Measurements from ENCODE around the gene OCIAD1. TPM values are rescaled to one million over a fixed set of nuclear protein-coding genes. Genes with fewer than 3 reads are reported as not detected.
"Not testable (repeated sequence)": the region's sequence is repeated elsewhere in the genome, so short reads cannot be mapped to it uniquely, and the experiment has no call there.

Gene OCIAD1
- total and polyA plus RNA-seq, 8 donors = 120 to 233 (median 202) TPM

DNA sequence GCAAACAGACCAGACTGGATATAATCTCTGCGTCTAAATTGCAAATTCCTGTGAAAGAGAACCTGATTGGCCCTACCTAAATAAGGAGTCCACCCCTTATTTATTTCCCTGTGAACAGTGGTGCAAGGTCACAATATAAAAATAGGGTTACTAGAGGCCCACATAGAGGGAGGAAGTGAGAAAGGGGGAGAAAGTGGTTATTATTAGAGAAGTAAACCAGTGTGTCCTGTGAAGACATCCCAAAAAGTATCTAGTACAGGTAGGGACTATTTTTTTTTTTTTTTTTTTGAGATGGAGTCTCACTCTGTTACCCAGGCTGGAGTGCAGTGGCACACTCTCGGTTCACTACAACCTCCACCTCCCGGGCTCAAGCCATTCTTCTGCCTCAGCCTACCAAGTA is 35.8 kb upstream of the OCIAD1 start:
- TF ChIP-seq, protein P1, sequence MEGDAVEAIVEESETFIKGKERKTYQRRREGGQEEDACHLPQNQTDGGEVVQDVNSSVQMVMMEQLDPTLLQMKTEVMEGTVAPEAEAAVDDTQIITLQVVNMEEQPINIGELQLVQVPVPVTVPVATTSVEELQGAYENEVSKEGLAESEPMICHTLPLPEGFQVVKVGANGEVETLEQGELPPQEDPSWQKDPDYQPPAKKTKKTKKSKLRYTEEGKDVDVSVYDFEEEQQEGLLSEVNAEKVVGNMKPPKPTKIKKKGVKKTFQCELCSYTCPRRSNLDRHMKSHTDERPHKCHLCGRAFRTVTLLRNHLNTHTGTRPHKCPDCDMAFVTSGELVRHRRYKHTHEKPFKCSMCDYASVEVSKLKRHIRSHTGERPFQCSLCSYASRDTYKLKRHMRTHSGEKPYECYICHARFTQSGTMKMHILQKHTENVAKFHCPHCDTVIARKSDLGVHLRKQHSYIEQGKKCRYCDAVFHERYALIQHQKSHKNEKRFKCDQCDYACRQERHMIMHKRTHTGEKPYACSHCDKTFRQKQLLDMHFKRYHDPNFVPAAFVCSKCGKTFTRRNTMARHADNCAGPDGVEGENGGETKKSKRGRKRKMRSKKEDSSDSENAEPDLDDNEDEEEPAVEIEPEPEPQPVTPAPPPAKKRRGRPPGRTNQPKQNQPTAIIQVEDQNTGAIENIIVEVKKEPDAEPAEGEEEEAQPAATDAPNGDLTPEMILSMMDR (IDR thresholded peaks at IDR 0.05) = no peak
- intact Hi-C loops (cut with DNase I) = no loop called here
- H3K4me1 ChIP-seq = no peaks in the 10 kb centered on the region
- no peak overlapping the region for H3K27ac ChIP-seq
- no peak overlapping the region for H3K4me3 ChIP-seq
- H3K9me3 ChIP-seq = no peaks in the 10 kb centered on the region
- DNase-seq (no peak), ATAC-seq (no peak)
- H3K36me3 ChIP-seq = no peaks in the 10 kb centered on the region
- no peaks in the 10 kb centered on the region for H3K27me3 ChIP-seq

DNA sequence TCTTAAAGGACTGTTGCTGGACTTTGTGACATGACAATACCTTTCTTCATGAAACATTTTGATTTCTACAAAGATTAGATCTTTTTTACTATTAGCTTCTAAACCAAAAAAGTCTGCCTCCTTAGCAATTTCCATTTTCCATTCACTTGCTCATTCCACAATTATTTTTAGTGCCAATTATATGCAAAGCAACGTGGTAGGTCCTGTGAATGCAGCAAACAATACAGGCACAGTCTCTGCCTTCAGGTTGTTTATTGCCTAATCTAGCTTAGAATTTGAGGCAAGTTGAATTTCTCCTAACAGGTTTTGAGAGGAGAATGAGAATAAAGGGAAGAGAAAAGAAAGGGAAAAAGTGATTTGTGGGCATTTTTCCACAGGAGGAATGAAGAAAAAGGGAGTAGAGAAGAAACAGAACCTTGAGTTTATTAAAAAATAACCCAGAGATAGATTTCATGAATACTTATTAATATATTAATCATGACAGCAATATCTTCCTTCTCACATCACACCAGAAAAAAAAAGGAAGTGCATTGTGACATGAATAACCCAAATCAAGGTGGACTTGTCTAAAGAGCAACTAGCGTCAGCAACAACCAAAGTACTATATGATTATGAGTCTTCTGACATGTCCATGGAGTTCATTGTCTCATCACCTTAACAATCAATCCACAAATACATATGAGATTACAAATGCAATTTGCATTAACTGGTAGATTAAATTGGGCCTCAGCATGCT is 34.5 kb upstream of the OCIAD1 start:
- Histone ChIP-seq H3K9me3 (no peaks in the 10 kb centered on the region), H3K4me1 (no peaks in the 10 kb centered on the region), H3K4me3 (no peak overlapping the region), H3K27ac (no peak overlapping the region), H3K36me3 (no peaks in the 10 kb centered on the region), H3K27me3 (no peaks in the 10 kb centered on the region)
- intact Hi-C loops (cut with DNase I) = no loop called here
- no peak for DNase-seq
- ATAC-seq = no peak
- TF ChIP-seq, protein P1 (IDR thresholded peaks at IDR 0.05) = no peak

DNA sequence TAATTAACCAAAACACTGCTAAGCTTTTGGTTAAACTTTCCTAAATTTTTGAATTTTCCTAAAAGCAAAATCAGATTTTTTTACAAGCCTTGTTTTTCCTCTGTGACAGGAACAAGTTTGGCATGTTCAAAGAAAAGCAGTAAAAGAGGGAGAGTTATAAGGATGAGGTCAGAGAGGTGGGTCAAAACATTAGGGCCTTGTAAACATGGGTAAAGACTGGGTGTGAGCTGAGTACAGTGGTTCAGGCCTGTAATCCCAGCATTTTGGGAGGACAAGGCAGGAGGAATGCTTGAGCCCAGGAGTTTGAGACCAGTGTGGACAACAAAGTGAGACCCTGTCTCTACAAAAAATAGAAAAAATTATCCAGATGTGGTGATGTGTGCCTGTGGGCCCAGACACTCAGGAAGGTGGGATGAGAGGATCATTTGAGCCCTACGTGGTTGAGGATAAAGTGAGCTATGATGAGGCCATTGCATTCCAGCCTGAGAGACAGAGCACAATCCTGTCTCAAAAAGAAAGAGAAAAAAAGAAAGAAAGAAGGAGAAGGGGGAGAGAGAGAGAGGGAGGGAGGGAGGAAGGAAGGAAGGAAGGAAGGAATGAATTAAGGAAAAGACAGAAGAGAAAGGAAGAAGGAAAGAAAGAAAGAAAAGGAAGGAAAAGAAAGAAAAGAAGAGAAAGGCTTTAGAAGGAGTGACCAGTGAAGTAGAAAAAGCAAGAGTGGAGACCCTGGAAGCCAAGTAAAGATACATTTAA is 33.8 kb upstream of the OCIAD1 start:
- Histone ChIP-seq H3K9me3 (no peaks in the 10 kb centered on the region), H3K4me3 (no peak overlapping the region), H3K4me1 (no peaks in the 10 kb centered on the region), H3K36me3 (no peaks in the 10 kb centered on the region), H3K27ac (no peak overlapping the region), H3K27me3 (no peaks in the 10 kb centered on the region)
- intact Hi-C loops (cut with DNase I) = no loop called here
- TF ChIP-seq, protein P1 (IDR thresholded peaks at IDR 0.05) = no peak
- DNase-seq (no peak), ATAC-seq (no peak)

DNA sequence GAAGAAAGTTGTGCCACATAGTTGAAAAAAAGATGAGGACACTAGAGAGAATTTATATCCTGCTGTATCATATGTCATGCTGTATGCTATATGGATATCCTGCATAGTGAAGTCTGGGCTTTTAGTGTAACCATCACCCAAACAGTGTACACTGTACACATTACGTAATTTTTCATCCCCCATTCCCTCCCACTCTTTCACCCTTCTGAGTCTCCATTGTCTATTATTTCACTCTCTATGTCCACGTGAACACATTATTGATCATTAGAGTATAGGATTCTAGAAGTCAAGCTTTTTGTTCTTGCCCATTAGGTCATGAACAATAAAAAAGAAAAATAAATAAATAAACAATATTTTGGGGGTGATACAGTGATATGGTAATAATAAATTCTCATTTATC is 32.8 kb upstream of the OCIAD1 start:
- H3K27ac ChIP-seq = no peak overlapping the region
- H3K27me3 ChIP-seq = no peaks in the 10 kb centered on the region
- H3K36me3 ChIP-seq = no peaks in the 10 kb centered on the region
- DNase-seq (no peak), ATAC-seq (no peak)
- no peak overlapping the region for H3K4me3 ChIP-seq
- intact Hi-C loops (cut with DNase I) = no loop called here
- no peaks in the 10 kb centered on the region for H3K9me3 ChIP-seq
- TF ChIP-seq, protein P1 (IDR thresholded peaks at IDR 0.05) = no peak
- peaks cover 0 to 4% of the 10 kb centered on the region in 2 donors for H3K4me1 ChIP-seq

DNA sequence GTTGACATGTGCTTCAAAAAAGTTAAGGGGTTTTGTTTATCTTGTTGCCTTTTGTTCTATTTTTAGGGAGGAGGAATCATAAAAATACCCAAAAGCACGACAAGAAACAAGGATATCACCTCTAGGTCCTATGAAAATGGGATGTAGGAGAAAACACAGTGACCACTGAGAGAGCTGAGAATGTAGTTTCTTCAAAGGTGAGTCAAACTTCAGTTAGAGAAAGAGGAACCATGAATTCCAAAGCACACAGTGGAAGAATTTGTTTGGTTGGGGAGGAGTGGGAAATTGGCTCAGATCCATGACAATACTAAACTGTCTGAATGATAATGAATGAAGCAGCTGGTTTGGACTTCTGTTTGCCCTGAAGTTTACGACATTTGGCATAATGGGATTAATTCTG is 31.7 kb upstream of the OCIAD1 start:
- TF ChIP-seq, protein P1 (IDR thresholded peaks at IDR 0.05) = no peak
- Histone ChIP-seq H3K9me3 (no peaks in the 10 kb centered on the region), H3K36me3 (no peaks in the 10 kb centered on the region), H3K4me3 (no peak overlapping the region), H3K27me3 (no peaks in the 10 kb centered on the region), H3K4me1 (peaks cover 0 to 4% of the 10 kb centered on the region in 2 donors), H3K27ac (no peak overlapping the region)
- DNase-seq = no peak
- no peak for ATAC-seq
- intact Hi-C loops (cut with DNase I) = no loop called here

DNA sequence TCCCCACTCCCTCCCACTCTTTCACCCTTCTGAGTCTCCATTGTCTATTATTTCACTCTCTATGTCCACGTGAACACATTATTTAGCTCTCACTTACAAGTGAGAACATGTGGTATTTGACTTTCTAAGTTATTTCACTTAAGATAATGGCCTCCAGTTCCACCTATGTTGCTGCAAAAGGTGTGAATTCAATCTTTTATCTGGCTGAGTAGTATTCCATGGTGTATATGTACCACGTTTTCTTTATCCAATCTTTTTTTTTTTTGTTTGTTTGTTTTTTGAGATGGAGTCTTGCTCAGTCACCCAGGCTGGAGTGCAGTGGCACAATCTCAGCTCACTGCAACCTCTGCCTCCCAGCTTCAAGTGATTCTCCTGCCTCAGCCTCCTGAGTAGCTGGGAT is 30.7 kb upstream of the OCIAD1 start:
- DNase-seq; H3K27ac ChIP-seq; H3K4me3 ChIP-seq; H3K4me1 ChIP-seq; H3K9me3 ChIP-seq; ATAC-seq; H3K36me3 ChIP-seq; H3K27me3 ChIP-seq; intact Hi-C loops (cut with DNase I): not testable (repeated sequence)
